K562 (cell line): Measurements from ENCODE around the gene ELP1. TPM values are rescaled to one million over a fixed set of nuclear protein-coding genes. Genes with fewer than 3 reads are reported as not detected.

ENCODE experiments used
- ATAC-seq: fragments of 200-7000 bp; cut with Tn5 transposase; 3 replicates; pipeline ENCODE4 v1.9.1; 2020; ENCODE audit warnings: moderate library complexity
- BruUV-seq: library from RNA; stranded (reverse); fragments of 400-500 nt; replicated peaks from 2 replicates; lab custom pipeline; 2021; lab: Mats Ljungman, UMichigan
- CTCF ChIA-PET: fragments of 300-600 bp; formaldehyde crosslinking; extraction: SDS; loops from one replicate; lab custom pipeline; 2021; ENCODE audit warnings: low intra/inter-chr PET ratio; lab: Yijun Ruan, JAX
- POLR2A ChIA-PET: fragments of 300-600, 350-650 bp; sonication (Branson Sonifier 250); formaldehyde crosslinking; extraction: SDS; loops from one replicate; lab custom pipeline; 2021; ENCODE audit warnings: antibody characterized with exemption, inconsistent platforms; lab: Yijun Ruan, JAX
- DNase-seq, 4 experiments: peaks; one replicate each; pipeline versions ENCODE4 v3.0.0 to v3.0.0-alpha.2; 2011 to 2018; ENCODE audit warnings: low spot score in 3 of 4, mixed read lengths in 3 of 4; ENCODE audit errors: extremely low read depth in 1 of 4
- FAIRE-seq: peaks from 2 replicates; lab custom pipeline; 2011; peaks lifted over from hg19 to GRCh38; lab: Jason Lieb, UNC
- H2AFZ ChIP-seq: 2 replicates; pipeline ENCODE4 v1.6.0; 2011; ENCODE audit warnings: low read depth, low read length, control low read depth, inconsistent platforms
- H3K27ac ChIP-seq: fragments of 200-600 bp; 3 replicates; pipeline ENCODE4 v1.8.0; 2011; ENCODE audit warnings: low read depth, mild to moderate bottlenecking, control low read depth, inconsistent platforms, low read length, moderate library complexity, mixed read lengths; ENCODE audit errors: extremely low read depth
- H3K27me3 ChIP-seq, 2 experiments: fragments of 300-600 bp in 1 of 2; 2 replicates in 1 of 2; 3 replicates in 1 of 2; pipeline versions ENCODE4 v1.6.0 to v1.8.0; 2011; ENCODE audit warnings: inconsistent platforms in 2 of 2, low read length in 2 of 2, mild to moderate bottlenecking in 1 of 2, mixed read lengths in 1 of 2, moderate library complexity in 1 of 2; ENCODE audit not compliant: control insufficient read depth in 2 of 2, insufficient read depth in 2 of 2
- H3K36me3 ChIP-seq: fragments of 300-600 bp; 3 replicates; pipeline ENCODE4 v1.8.0; 2011; ENCODE audit warnings: mild to moderate bottlenecking, low read length, inconsistent platforms; ENCODE audit not compliant: control insufficient read depth, insufficient read depth
- H3K4me1 ChIP-seq, 2 experiments: fragments of 200-600 bp in 1 of 2; replicated peaks in 1 of 2; 2 replicates in 1 of 2; 3 replicates in 1 of 2; pipeline versions ENCODE4 v1.5.1 to v1.8.0; 2011; ENCODE audit warnings: inconsistent platforms in 2 of 2, low read length in 2 of 2, mild to moderate bottlenecking in 1 of 2, mixed read lengths in 1 of 2, moderate library complexity in 1 of 2; ENCODE audit not compliant: control insufficient read depth in 2 of 2, insufficient read depth in 2 of 2
- H3K4me2 ChIP-seq: 2 replicates; pipeline ENCODE4 v1.6.1; 2011; ENCODE audit warnings: low read length, control low read depth, inconsistent platforms, mixed read lengths; ENCODE audit not compliant: insufficient read depth
- H3K4me3 ChIP-seq: fragments of 200-600 bp; sonication (generic), shearing (Covaris generic); 2 replicates; pipeline ENCODE4 v1.5.1; 2016; ENCODE audit warnings: control low read depth, inconsistent platforms
- H3K79me2 ChIP-seq: fragments of 200-600 bp; 3 replicates; pipeline ENCODE4 v1.8.0; 2011; ENCODE audit warnings: low read length, inconsistent platforms; ENCODE audit not compliant: control insufficient read depth, insufficient read depth
- H3K9ac ChIP-seq, 2 experiments: 2 replicates each; pipeline versions ENCODE4 v1.6.0 to v1.6.1; 2011; ENCODE audit warnings: low read depth in 2 of 2, low read length in 2 of 2, control low read depth in 1 of 2, inconsistent platforms in 1 of 2, mild to moderate bottlenecking in 1 of 2, mixed read lengths in 1 of 2; ENCODE audit not compliant: insufficient read depth in 1 of 2
- H3K9me1 ChIP-seq: one replicate; pipeline ENCODE4 v1.6.0; 2011; ENCODE audit warnings: inconsistent platforms, mild to moderate bottlenecking, low read length, moderate library complexity; ENCODE audit not compliant: control insufficient read depth, insufficient read depth
- H3K9me3 ChIP-seq: replicated peaks from 2 replicates; pipeline ENCODE4 v1.5.1; 2011; ENCODE audit warnings: low read depth, low read length, inconsistent platforms; ENCODE audit not compliant: control insufficient read depth, insufficient read depth
- H4K20me1 ChIP-seq: replicated peaks from 2 replicates; pipeline ENCODE4 v1.6.1; 2011; ENCODE audit warnings: low read length, inconsistent platforms, mixed read lengths; ENCODE audit not compliant: control insufficient read depth, insufficient read depth
- ETS2 ChIP-seq: IDR thresholded peaks from 2 replicates; pipeline ENCODE4 v1.6.1; 2016; ENCODE audit warnings: borderline replicate concordance, missing genetic modification characterization, mild to moderate bottlenecking, moderate library complexity, missing compliant biosample characterization; ENCODE audit not compliant: poor library complexity, severe bottlenecking
- MAX ChIP-seq: sonication (generic); formaldehyde crosslinking; IDR thresholded peaks from 2 replicates; pipeline ENCODE4 v1.9.0; 2022; ENCODE audit warnings: mild to moderate bottlenecking, missing genetic modification reagents
- MGA ChIP-seq: fragments of 450-650 bp; IDR thresholded peaks from 2 replicates; pipeline ENCODE4 v1.6.1; 2016; ENCODE audit warnings: mild to moderate bottlenecking, moderate library complexity
- OTX1 ChIP-seq: fragments of 450-650 bp; formaldehyde crosslinking; IDR thresholded peaks from 2 replicates; pipeline ENCODE4 v1.4.0; 2022; ENCODE audit warnings: mild to moderate bottlenecking
- PTTG1 ChIP-seq: fragments of 450-650 bp; IDR thresholded peaks from 2 replicates; pipeline ENCODE4 v1.6.1; 2016; ENCODE audit warnings: low read depth, mild to moderate bottlenecking, missing genetic modification characterization, missing compliant biosample characterization
- RNF2 ChIP-seq: sonication (generic); IDR thresholded peaks from 2 replicates; pipeline ENCODE4 v1.6.1; 2016
- RNF219 ChIP-seq: fragments of 250-450 bp; sonication (Bioruptor Pico); IDR thresholded peaks from 2 replicates; pipeline ENCODE4 v1.5.0; 2022; ENCODE audit warnings: mild to moderate bottlenecking
- SIRT6 ChIP-seq: IDR thresholded peaks from one replicate; pipeline ENCODE4 v1.6.1; 2012; ENCODE audit warnings: low read depth, mild to moderate bottlenecking, control low read depth, inconsistent platforms, low read length, moderate library complexity
- WGBS: fragments of 100-300 bp; shearing (Covaris generic); methylation state at CpG from one replicate; pipeline ENCODE4 v1.1.6; 2016; ENCODE audit warnings: low coverage, mixed read lengths; ENCODE audit not compliant: insufficient coverage; ENCODE audit errors: missing lambda C conversion rate; 5-methylcytosine and 5-hydroxymethylcytosine counted together
- in situ Hi-C: fragments of 300-500 bp; cut with MboI; formaldehyde crosslinking; loops from 4 replicates; pipeline ENCODE4 v1.15.0; 2018; ENCODE audit warnings: inconsistent platforms, mixed read lengths
- intact Hi-C: fragments of 100-400 bp; cut with micrococcal nuclease; formaldehyde crosslinking; loops from 2 replicates; pipeline ENCODE4 v1.14.2; 2022
- polyA plus RNA-seq, 8 experiments: library from polyadenylated mRNA; depleted of rRNA in 4 of 8; stranded (reverse) in 5 of 8; unstranded in 3 of 8; fragments of >200 nt; fragmentation: Nextera tagmentation in 2 of 8; fragmentation: Illumina TruSeq in 1 of 8; extraction: Ambion mirVana in 2 of 8; extraction: Trizol in 1 of 8; gene quantifications; 2 replicates each; pipeline versions ENCODE4 v1.2.1 to v1.2.3, GENCODE V29; 2011 to 2014; ENCODE audit warnings: inconsistent platforms in 1 of 8, missing spikeins in 1 of 8
- total RNA-seq, 7 experiments: library from RNA; depleted of rRNA in 6 of 7; stranded (reverse); fragments of >200 nt in 6 of 7; fragmentation: Illumina TruSeq in 2 of 7; extraction: Trizol in 2 of 7; gene quantifications; 2 replicates each; pipeline versions ENCODE4 v1.2.1 to v1.2.3, GENCODE V29; 2011 to 2021; ENCODE audit warnings: low replicate concordance in 1 of 7

ELP1 gene
- total and polyA plus RNA-seq, 9 of the 15 experiments (the other 6 are each of a cell fraction or from before 2014, with no cell fraction given) = 17.0 to 48.6 (median 39.7) TPM

GRCh38 chr9:108894225-108894997 is 39.5 kb downstream of the ELP1 start:
- ChIA-PET POLR2A (no interaction called here), CTCF (no interaction called here)
- BruUV-seq = no TSS peak
- no peaks in the 10 kb centered on the region for H3K79me2 ChIP-seq
- no peak for DNase-seq
- no peak overlapping the region for H3K27ac ChIP-seq
- 94% methylated on average over 4 of the region's 4 CpGs for WGBS
- TF ChIP-seq OTX1 (no peak), SIRT6 (no peak), MAX (no peak), RNF2 (no peak), MGA (no peak), ETS2 (tag) (no peak), RNF219 (no peak), PTTG1 (tag) (no peak)
- no peaks in the 10 kb centered on the region for H3K9me1 ChIP-seq
- H3K27me3 ChIP-seq = no peaks in the 10 kb centered on the region
- H3K4me2 ChIP-seq = no peak overlapping the region
- H3K9me3 ChIP-seq = no peaks in the 10 kb centered on the region
- no peaks in the 10 kb centered on the region for H3K4me1 ChIP-seq
- no peak for ATAC-seq
- H3K36me3 ChIP-seq = peaks cover 93% of the 10 kb centered on the region
- no peak overlapping the region for H3K4me3 ChIP-seq
- no peak overlapping the region for H2AFZ ChIP-seq
- intact Hi-C loops = no loop called here
- no peak overlapping the region for H3K9ac ChIP-seq
- FAIRE-seq = no peak
- H4K20me1 ChIP-seq = no peaks in the 10 kb centered on the region
- in situ Hi-C loops = no loop called here
